Activated CD8-positive, alpha-beta T cell treated with anti-CD3 and anti-CD28 coated beads, Interleukin-2, amount 10 ng/mL, durations not matched to agents 7 days and 5 days (primary cell): ENCODE results near the gene C1QTNF3. TPM values are rescaled to one million over a fixed set of nuclear protein-coding genes. Genes with fewer than 3 reads are reported as not detected.

ENCODE experiments used
- total RNA-seq, 2 experiments: library from RNA; stranded (reverse); gene quantifications; one replicate each; pipeline ENCODE4 v1.2.3, GENCODE V29; 2021

The C1QTNF3 gene
- total RNA-seq, 2 experiments from 2014 or later: 2.8 to 3.0 TPM

Other genes with a start within 250 kb of the C1QTNF3 start
- gene ADAMTS12, start 151.2 kb downstream of the C1QTNF3 start, total RNA-seq: not detected
- gene RXFP3, start 106.8 kb downstream of the C1QTNF3 start, total RNA-seq: not detected
- under 1 TPM in 1 of 2 experiments, not detected in 1; 0.34 TPM for gene SLC45A2, start 58.5 kb downstream of the C1QTNF3 start, total RNA-seq
- 1 to 10 TPM; 6.5 to 6.9 TPM for gene AMACR, start 35.2 kb downstream of the C1QTNF3 start, total RNA-seq